Caco-2 (cell line): Measurements from ENCODE around the gene SHKBP1. TPM values are rescaled to one million over a fixed set of nuclear protein-coding genes. Genes with fewer than 3 reads are reported as not detected.
"Not testable (repeated sequence)": the region's sequence is repeated elsewhere in the genome, so short reads cannot be mapped to it uniquely, and the experiment has no call there.

Experiments used
- BruUV-seq: library from RNA; stranded (reverse); fragments of 400-500 nt; replicated peaks from 2 replicates; lab custom pipeline; 2021; lab: Mats Ljungman, UMichigan
- CTCF ChIA-PET: fragments of 300-600 bp; sonication (Branson Sonifier 250); formaldehyde crosslinking; loops from one replicate; lab custom pipeline; 2022; ENCODE audit warnings: antibody characterized with exemption; lab: Charles Lee
- POLR2A ChIA-PET: fragments of 300-600 bp; sonication (Branson Sonifier 250); formaldehyde crosslinking; loops from one replicate; lab custom pipeline; 2022; ENCODE audit warnings: antibody characterized with exemption; lab: Charles Lee
- DNase-seq, 2 experiments: peaks; one replicate each; pipeline versions ENCODE4 v3.0.0 to v3.0.0-alpha.2; 2020 to 2022
- H3K27me3 ChIP-seq: replicated peaks from 2 replicates; pipeline ENCODE4 v1.6.0; 2011; ENCODE audit warnings: low read length; ENCODE audit not compliant: control insufficient read depth, insufficient read depth
- H3K36me3 ChIP-seq: 2 replicates; pipeline ENCODE4 v1.5.1; 2011; ENCODE audit warnings: low read length; ENCODE audit not compliant: control insufficient read depth, insufficient read depth
- H3K4me1 ChIP-seq: fragments of 250-450 bp; sonication (Bioruptor Pico); 2 replicates; pipeline ENCODE4 v1.5.1; 2020; ENCODE audit warnings: mild to moderate bottlenecking
- H3K4me3 ChIP-seq: 2 replicates; pipeline ENCODE4 v1.5.1; 2011; ENCODE audit warnings: low read depth, mild to moderate bottlenecking, control low read depth, low read length
- H3K9me3 ChIP-seq: fragments of 250-450 bp; sonication (Bioruptor Pico); 2 replicates; pipeline ENCODE4 v1.5.1; 2020; ENCODE audit warnings: mild to moderate bottlenecking, moderate library complexity
- H3K27ac Mint-ChIP-seq: one replicate; pipeline ENCODE4 v1.8.0; 2022; ENCODE audit warnings: mixed read lengths; ENCODE audit not compliant: unreplicated experiment
- H3K27me3 Mint-ChIP-seq: one replicate; pipeline ENCODE4 v1.8.0; 2022; ENCODE audit warnings: mixed read lengths; ENCODE audit not compliant: insufficient read depth, unreplicated experiment
- H3K36me3 Mint-ChIP-seq: one replicate; pipeline ENCODE4 v1.8.0; 2022; ENCODE audit warnings: mild to moderate bottlenecking, mixed read lengths; ENCODE audit not compliant: insufficient read depth, unreplicated experiment
- H3K4me1 Mint-ChIP-seq: one replicate; pipeline ENCODE4 v1.8.0; 2022; ENCODE audit warnings: low read depth, mixed read lengths; ENCODE audit not compliant: unreplicated experiment
- H3K4me3 Mint-ChIP-seq: one replicate; pipeline ENCODE4 v1.8.0; 2022; ENCODE audit warnings: mild to moderate bottlenecking, moderate library complexity, mixed read lengths; ENCODE audit not compliant: unreplicated experiment
- H3K9me3 Mint-ChIP-seq: one replicate; pipeline ENCODE4 v1.8.0; 2022; ENCODE audit warnings: mixed read lengths; ENCODE audit not compliant: unreplicated experiment
- intact Hi-C: fragments of 100-400 bp; cut with micrococcal nuclease; formaldehyde crosslinking; loops from one replicate; pipeline ENCODE4 v1.10.0; 2022; ENCODE audit not compliant: unreplicated experiment
- total RNA-seq: library from RNA; stranded (reverse); gene quantifications from 2 replicates; pipeline ENCODE4 v1.2.3, GENCODE V29; 2022
- TF ChIP-seq, protein P1 (sequence below), 2 experiments: fragments of 200-600 bp in 1 of 2; IDR thresholded peaks; 1 replicate in 1 of 2; 2 replicates in 1 of 2; pipeline versions ENCODE4 v1.5.1 to v1.8.0; 2011 to 2022; ENCODE audit warnings: antibody characterized with exemption in 1 of 2, control low read depth in 1 of 2, inconsistent platforms in 1 of 2, low read depth in 1 of 2, low read length in 1 of 2, mild to moderate bottlenecking in 1 of 2, moderate library complexity in 1 of 2; ENCODE audit not compliant: insufficient read depth in 1 of 2, severe bottlenecking in 1 of 2, unreplicated experiment in 1 of 2

SHKBP1 gene
- total RNA-seq, 1 experiment from 2014 or later = 82.6 TPM

DNA sequence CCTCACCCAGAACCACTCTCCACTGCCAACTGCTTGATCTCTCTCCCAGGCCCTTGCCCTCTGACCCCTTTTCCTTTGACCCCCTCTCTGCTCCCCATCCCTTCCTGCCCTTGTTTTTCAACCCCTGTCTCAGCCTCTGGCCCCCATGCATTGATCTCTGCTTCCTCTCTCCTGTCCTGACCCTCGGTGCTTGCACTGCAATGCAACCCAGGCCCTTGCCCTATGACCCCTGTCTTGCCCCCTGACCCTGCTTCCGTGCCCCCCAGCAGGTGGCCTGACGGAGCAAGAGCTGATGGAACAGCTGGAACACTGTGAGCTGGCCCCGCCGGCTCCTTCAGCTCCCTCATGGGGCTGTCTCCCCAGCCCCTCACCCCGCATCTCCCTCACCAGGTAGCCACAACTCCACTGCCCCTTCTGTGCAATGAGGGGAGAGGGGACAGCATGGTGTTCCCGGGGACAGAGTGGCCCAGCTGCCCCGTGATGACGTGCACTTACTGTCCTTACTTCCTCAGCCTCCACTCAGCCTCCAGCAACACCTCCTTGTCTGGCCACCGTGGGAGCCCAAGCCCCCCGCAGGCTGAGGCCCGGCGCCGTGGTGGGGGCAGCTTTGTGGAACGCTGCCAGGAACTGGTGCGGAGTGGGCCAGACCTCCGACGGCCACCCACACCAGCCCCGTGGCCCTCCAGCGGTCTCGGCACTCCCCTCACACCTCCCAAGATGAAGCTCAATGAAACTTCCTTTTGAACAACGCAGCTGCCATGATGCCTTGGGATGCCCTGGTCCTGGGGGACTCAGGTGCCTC is 14.0 kb downstream of the SHKBP1 start:
- Histone ChIP-seq H3K4me1 (no peaks in the 10 kb centered on the region), H3K36me3 (no peaks in the 10 kb centered on the region), H3K9me3 (no peaks in the 10 kb centered on the region), H3K27me3 (no peaks in the 10 kb centered on the region), H3K4me3 (no peak overlapping the region)
- no peak overlapping the region for H3K4me3 Mint-ChIP-seq
- CTCF ChIA-PET = no interaction called here
- TF ChIP-seq, protein P1, sequence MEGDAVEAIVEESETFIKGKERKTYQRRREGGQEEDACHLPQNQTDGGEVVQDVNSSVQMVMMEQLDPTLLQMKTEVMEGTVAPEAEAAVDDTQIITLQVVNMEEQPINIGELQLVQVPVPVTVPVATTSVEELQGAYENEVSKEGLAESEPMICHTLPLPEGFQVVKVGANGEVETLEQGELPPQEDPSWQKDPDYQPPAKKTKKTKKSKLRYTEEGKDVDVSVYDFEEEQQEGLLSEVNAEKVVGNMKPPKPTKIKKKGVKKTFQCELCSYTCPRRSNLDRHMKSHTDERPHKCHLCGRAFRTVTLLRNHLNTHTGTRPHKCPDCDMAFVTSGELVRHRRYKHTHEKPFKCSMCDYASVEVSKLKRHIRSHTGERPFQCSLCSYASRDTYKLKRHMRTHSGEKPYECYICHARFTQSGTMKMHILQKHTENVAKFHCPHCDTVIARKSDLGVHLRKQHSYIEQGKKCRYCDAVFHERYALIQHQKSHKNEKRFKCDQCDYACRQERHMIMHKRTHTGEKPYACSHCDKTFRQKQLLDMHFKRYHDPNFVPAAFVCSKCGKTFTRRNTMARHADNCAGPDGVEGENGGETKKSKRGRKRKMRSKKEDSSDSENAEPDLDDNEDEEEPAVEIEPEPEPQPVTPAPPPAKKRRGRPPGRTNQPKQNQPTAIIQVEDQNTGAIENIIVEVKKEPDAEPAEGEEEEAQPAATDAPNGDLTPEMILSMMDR (IDR thresholded peaks at IDR 0.05; ENCODE audit: insufficient read depth in 1 of 2, low read depth in 1 of 2, low read length in 1 of 2, severe bottlenecking in 1 of 2, unreplicated experiment in 1 of 2) = no peak
- peaks cover 7% of the 10 kb centered on the region for H3K4me1 Mint-ChIP-seq
- H3K27ac Mint-ChIP-seq = no peak overlapping the region
- BruUV-seq = no TSS peak
- H3K36me3 Mint-ChIP-seq = peaks cover 10% of the 10 kb centered on the region
- intact Hi-C loops = no loop called here
- DNase-seq = no peak
- H3K27me3 Mint-ChIP-seq = no peaks in the 10 kb centered on the region
- POLR2A ChIA-PET = no interaction called here
- H3K9me3 Mint-ChIP-seq = no peaks in the 10 kb centered on the region

DNA sequence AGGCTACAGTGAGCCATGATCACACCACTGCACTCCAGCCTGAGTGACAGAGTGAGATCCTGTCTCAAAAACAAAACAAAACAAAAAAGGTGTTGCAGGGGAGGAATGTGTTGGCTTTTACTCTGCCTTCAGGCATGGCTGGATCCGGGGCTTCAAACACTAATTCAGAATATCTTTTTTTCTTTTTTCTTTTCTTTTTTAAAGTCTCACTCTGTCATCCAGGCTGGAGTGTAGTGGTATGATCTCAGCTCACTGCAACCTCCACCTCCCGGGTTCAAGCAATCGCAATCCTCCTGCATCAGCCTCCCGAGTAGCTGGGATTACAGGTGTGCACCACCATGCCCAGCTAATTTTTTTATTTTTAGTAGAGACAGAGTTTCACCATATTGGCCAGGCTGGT is 15.1 kb downstream of the SHKBP1 start:
- CTCF ChIA-PET, H3K9me3 Mint-ChIP-seq, H3K27me3 ChIP-seq, H3K9me3 ChIP-seq, H3K4me3 Mint-ChIP-seq, intact Hi-C loops, H3K36me3 ChIP-seq, H3K4me3 ChIP-seq, BruUV-seq, DNase-seq, H3K4me1 ChIP-seq, H3K27me3 Mint-ChIP-seq, H3K4me1 Mint-ChIP-seq, H3K27ac Mint-ChIP-seq: not testable (repeated sequence)
- H3K36me3 Mint-ChIP-seq = peaks cover 10% of the 10 kb centered on the region
- POLR2A ChIA-PET = interaction anchor here (1.2 kb wide), 1 partner anchor 12 kb away, joined by 6 read pairs; no protein-coding TSS in a partner anchor

DNA sequence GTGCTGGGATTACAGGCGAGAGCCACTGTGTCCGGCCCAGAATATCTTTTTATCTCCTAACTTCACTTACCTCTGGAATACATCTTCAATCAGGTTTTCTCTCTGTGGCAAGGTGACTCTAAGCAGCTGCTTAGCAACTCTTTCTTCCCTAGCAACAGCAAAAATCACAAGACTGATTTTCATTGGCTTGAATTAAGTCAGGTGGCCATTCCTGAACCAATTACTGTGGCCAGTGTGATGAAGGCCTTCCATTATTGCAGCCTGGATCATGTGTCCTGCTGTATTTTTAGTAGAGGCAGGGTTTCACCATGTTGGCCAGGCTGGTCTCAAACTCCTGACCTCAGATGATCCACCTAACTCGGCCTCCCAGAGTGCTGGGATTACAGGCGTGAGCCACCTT is 15.5 kb downstream of the SHKBP1 start:
- peaks cover under 1% of the 10 kb centered on the region; the same call in 1 of the 2 replicates for H3K4me1 ChIP-seq
- no peaks in the 10 kb centered on the region for H3K9me3 ChIP-seq
- H3K9me3 Mint-ChIP-seq = no peaks in the 10 kb centered on the region
- no peak for DNase-seq
- H3K4me3 Mint-ChIP-seq = no peak overlapping the region
- peaks cover 10% of the 10 kb centered on the region for H3K36me3 Mint-ChIP-seq
- CTCF ChIA-PET = no interaction called here
- no TSS peak for BruUV-seq
- no peaks in the 10 kb centered on the region for H3K27me3 Mint-ChIP-seq
- TF ChIP-seq, protein P1 (IDR thresholded peaks at IDR 0.05; ENCODE audit: insufficient read depth in 1 of 2, low read depth in 1 of 2, low read length in 1 of 2, severe bottlenecking in 1 of 2, unreplicated experiment in 1 of 2) = no peak
- H3K4me3 ChIP-seq = no peak overlapping the region
- intact Hi-C loops = no loop called here
- no peaks in the 10 kb centered on the region for H3K4me1 Mint-ChIP-seq
- no peaks in the 10 kb centered on the region for H3K27me3 ChIP-seq
- H3K36me3 ChIP-seq = no peaks in the 10 kb centered on the region
- no peak overlapping the region for H3K27ac Mint-ChIP-seq
- POLR2A ChIA-PET = interaction anchor here (1.2 kb wide), 1 partner anchor 11 kb away, joined by 6 read pairs; no protein-coding TSS in a partner anchor
